OCI-LY1 (cell line): ENCODE results near the gene STRIP2.
"Not testable (repeated sequence)": the region's sequence is repeated elsewhere in the genome, so short reads cannot be mapped to it uniquely, and the experiment has no call there.

Experiments
- EZH2 ChIP-seq: fragments of 200-600 bp; sonication (generic), shearing (Covaris generic); IDR thresholded peaks from 2 replicates; pipeline ENCODE4 v1.8.0; 2017; ENCODE audit warnings: borderline replicate concordance, mixed run types, mild to moderate bottlenecking, antibody characterized with exemption, low read length, moderate library complexity, mixed read lengths
- TF ChIP-seq, protein P1 (sequence below): fragments of 200-600 bp; sonication (generic), shearing (Covaris generic); IDR thresholded peaks from 2 replicates; pipeline ENCODE4 v1.5.1; 2017; ENCODE audit warnings: mild to moderate bottlenecking, antibody characterized with exemption, low read length, moderate library complexity, mixed read lengths

DNA sequence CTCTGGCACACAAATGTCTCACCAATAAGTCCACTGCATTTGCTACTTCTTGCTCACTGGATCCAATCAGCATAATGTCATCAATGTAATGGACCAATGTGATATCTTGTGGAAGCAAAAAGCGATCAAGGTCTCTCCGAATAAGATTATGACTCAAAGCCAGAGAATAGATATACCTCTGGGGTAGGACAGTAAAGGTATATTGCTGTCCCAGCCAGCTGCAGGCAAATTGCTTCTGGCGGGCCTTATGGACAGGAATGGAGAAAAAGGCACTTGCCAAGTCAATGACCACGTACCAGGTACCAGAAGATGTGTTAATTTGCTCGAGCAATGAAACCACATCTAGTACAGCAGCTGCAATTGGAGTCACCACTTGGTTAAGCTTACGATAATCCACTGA is 13.2 kb downstream of the STRIP2 start:
- TF ChIP-seq, protein P1, sequence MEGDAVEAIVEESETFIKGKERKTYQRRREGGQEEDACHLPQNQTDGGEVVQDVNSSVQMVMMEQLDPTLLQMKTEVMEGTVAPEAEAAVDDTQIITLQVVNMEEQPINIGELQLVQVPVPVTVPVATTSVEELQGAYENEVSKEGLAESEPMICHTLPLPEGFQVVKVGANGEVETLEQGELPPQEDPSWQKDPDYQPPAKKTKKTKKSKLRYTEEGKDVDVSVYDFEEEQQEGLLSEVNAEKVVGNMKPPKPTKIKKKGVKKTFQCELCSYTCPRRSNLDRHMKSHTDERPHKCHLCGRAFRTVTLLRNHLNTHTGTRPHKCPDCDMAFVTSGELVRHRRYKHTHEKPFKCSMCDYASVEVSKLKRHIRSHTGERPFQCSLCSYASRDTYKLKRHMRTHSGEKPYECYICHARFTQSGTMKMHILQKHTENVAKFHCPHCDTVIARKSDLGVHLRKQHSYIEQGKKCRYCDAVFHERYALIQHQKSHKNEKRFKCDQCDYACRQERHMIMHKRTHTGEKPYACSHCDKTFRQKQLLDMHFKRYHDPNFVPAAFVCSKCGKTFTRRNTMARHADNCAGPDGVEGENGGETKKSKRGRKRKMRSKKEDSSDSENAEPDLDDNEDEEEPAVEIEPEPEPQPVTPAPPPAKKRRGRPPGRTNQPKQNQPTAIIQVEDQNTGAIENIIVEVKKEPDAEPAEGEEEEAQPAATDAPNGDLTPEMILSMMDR, result not testable (repeated sequence)
- TF ChIP-seq EZH2, result not testable (repeated sequence)
